Measurements from ENCODE around the gene ALPI.
"Not testable (repeated sequence)": the region's sequence is repeated elsewhere in the genome, so short reads cannot be mapped to it uniquely, and the experiment has no call there.

Gene ALPI

GRCh38 chr2:232443669-232444408, 12.1 kb upstream of the ALPI start:
- DNase-seq: not testable (repeated sequence)

GRCh38 chr2:232444409-232445148, 11.4 kb upstream of the ALPI start:
- DNase-seq: no peak

GRCh38 chr2:232445149-232445885, 10.6 kb upstream of the ALPI start:
- DNase-seq: not testable (repeated sequence)

GRCh38 chr2:232446266-232446777, 9.6 kb upstream of the ALPI start:
- not testable (repeated sequence) for DNase-seq

- no peak for DNase-seq
These were observed 8.8 kb upstream of the ALPI start for GRCh38 chr2:232447091-232447620.

GRCh38 chr2:232447638-232448303, 8.2 kb upstream of the ALPI start:
- no peak for DNase-seq

- no peak for DNase-seq
These were observed 7.7 kb upstream of the ALPI start for GRCh38 chr2:232448304-232448690.

- no peak for DNase-seq
These were observed 6.0 kb upstream of the ALPI start for GRCh38 chr2:232449964-232450363.

- DNase-seq: not testable (repeated sequence)
These were observed 4.3 kb upstream of the ALPI start for GRCh38 chr2:232451645-232452044.

- no peak for DNase-seq
These were observed 1.3 kb upstream of the ALPI start for GRCh38 chr2:232454630-232455029.

- no peak for DNase-seq
These were observed 555 bp downstream of the ALPI start for GRCh38 chr2:232456296-232457120.

- no peak for DNase-seq
These were observed 1.4 kb downstream of the ALPI start for GRCh38 chr2:232457121-232458011.

- no peak for DNase-seq
These were observed 2.2 kb downstream of the ALPI start for GRCh38 chr2:232458051-232458660.

- DNase-seq: no peak
These were observed 2.9 kb downstream of the ALPI start for GRCh38 chr2:232458661-232459418.

- no peak for DNase-seq
These were observed 3.6 kb downstream of the ALPI start for GRCh38 chr2:232459419-232460035.

- DNase-seq: no peak
These were observed 4.2 kb downstream of the ALPI start for GRCh38 chr2:232460171-232460570.

- DNase-seq: no peak
These were observed 8.0 kb downstream of the ALPI start for GRCh38 chr2:232463701-232464543.

GRCh38 chr2:232464544-232464885, 8.6 kb downstream of the ALPI start:
- DNase-seq: no peak

Data from NK-92 treated with Interleukin-12 subunit alpha and Interleukin-12 subunit beta, amount 100 ng/mL, for 24 hours (cell line).